Measurements from ENCODE around the gene DHH.

The DHH gene

DNA sequence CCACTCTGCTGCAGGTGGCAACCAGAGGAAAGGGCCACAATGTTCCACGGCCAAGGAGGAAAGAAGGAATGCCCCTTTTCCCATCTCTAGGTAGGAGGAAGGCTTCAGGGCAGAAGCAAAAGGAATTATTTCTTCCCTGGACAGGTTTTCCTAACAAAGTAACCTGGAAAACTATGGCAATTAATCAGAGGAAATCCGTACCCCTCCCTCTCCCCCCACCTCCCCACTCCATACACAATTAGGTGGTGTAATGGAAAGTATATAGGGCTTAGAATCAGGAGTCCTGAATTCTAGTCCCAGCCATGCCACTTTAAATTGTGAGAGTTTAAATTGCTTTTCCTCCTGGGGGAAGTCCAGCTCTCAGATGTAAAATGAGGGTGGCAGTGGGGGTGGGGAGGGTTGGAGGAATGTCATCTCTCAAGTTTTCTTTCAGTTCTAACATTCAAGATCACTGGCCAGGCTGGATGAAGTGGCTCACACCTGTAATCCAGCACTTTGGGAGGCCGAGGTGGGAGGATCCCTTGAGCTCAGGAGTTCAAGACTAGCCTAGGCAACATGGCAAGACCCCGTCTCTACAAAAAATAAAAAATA lies 1.7 kb downstream of the DHH start:
- H3K4me3 Mint-ChIP-seq: no peak overlapping the region
- no peak for DNase-seq
- no peaks in the 10 kb centered on the region for H3K9me3 Mint-ChIP-seq
- H3K27me3 Mint-ChIP-seq: peaks cover 61% of the 10 kb centered on the region
- H3K27ac Mint-ChIP-seq: no peak overlapping the region
- no peak for ATAC-seq
- H3K36me3 Mint-ChIP-seq (ENCODE audit: low read depth): peaks cover 5% of the 10 kb centered on the region
- peaks cover 51% of the 10 kb centered on the region for H3K4me1 Mint-ChIP-seq

DNA sequence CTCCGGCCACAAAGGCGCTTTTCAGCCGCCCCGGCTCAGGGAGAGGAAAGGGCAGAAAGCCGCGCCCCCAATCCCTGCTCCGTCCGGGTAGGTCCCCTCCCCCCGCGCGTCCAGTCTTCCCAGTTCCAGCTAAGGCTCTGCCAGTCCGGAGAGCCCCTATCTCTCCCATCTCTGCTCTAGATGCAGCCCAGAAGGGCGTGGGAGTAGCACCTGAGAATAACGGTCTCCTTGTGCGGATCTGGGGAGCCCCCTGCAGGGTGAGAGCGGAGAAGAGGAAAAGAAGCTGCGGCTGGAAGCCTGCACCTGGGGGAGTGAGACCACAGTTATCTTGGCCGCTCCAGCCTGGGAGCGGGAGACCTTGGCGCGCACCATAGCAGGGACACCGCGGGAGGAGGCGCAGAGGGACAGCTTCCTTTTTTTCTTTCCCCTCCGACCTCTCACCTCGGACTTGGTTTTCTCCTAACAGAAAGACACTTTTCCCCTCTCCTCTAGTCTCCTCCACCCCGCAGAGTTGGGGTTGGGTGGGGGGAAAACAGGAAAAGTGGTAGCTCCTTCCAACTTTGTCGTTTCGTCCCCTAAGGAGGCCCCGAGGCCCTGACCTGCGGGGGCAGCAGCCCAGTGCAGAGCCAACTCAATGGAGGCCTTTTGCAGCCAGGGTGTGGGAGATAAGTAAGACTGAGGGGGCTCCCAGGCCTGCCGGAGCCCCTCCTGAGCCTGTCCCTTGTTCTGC lies 2.4 kb downstream of the DHH start:
- peaks cover 56% of the 10 kb centered on the region for H3K4me1 Mint-ChIP-seq
- H3K9me3 Mint-ChIP-seq: no peaks in the 10 kb centered on the region
- DNase-seq: peak; percentile 70
- peak overlapping the region; percentile 8 for H3K4me3 Mint-ChIP-seq
- peaks cover 61% of the 10 kb centered on the region for H3K27me3 Mint-ChIP-seq
- peak; percentile 31 for ATAC-seq
- peaks cover 5% of the 10 kb centered on the region for H3K36me3 Mint-ChIP-seq (ENCODE audit: low read depth)
- no peak overlapping the region for H3K27ac Mint-ChIP-seq

- no peaks in the 10 kb centered on the region for H3K9me3 Mint-ChIP-seq
- H3K4me3 Mint-ChIP-seq: no peak overlapping the region
- no peak overlapping the region for H3K27ac Mint-ChIP-seq
- H3K27me3 Mint-ChIP-seq: peaks cover 61% of the 10 kb centered on the region
- ATAC-seq (no peak), DNase-seq (no peak)
- H3K36me3 Mint-ChIP-seq (ENCODE audit: low read depth): peaks cover 5% of the 10 kb centered on the region
- peaks cover 56% of the 10 kb centered on the region for H3K4me1 Mint-ChIP-seq
These were observed 2.8 kb downstream of the DHH start for GRCh38 chr12:49091836-49092085.

DNA sequence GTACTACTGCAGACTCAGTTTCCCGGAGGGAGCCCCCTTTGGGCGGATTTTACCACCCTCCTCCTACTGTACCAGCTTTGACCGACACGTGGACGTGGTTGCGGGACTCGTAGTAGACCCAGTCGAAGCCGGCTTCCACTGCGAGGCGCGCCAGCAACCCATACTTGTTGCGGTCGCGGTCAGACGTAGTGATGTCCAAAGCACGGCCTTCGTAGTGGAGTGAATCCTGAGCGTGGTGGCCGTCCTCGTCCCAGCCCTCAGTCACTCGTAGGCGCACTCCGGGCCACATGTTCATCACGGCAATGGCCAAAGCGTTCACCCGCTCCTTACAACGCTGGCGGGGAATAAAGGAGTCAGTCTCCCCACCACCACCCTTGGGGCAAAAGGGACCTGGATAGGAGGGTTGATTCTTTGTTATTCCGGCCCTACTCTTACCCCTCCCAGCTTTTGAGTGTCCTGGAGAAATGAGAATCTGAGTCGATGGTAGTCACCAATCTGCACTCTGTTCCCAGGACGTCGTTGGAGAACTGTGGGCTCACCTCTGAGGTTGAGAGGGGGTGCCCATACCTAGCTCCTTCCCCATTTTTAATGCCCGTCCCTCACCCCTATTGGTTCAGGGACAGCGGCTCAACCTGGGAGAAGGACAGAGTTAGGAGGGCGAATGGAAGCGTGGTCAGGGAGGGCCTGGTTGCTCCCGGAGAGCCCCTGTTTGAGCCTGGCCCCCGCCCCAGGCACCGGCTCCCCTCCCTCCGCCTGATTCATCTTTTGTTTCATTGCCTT lies 3.4 kb downstream of the DHH start:
- H3K4me3 Mint-ChIP-seq: no peak overlapping the region
- DNase-seq: no peak
- no peak overlapping the region for H3K27ac Mint-ChIP-seq
- H3K27me3 Mint-ChIP-seq: peaks cover 61% of the 10 kb centered on the region
- ATAC-seq: no peak
- no peaks in the 10 kb centered on the region for H3K9me3 Mint-ChIP-seq
- H3K36me3 Mint-ChIP-seq (ENCODE audit: low read depth): peaks cover 3% of the 10 kb centered on the region
- H3K4me1 Mint-ChIP-seq: peaks cover 56% of the 10 kb centered on the region

- H3K27me3 Mint-ChIP-seq: peaks cover 53% of the 10 kb centered on the region
- H3K9me3 Mint-ChIP-seq: no peaks in the 10 kb centered on the region
- ATAC-seq (no peak), DNase-seq (peak; percentile 45)
- no peaks in the 10 kb centered on the region for H3K36me3 Mint-ChIP-seq (ENCODE audit: low read depth)
- peak overlapping the region; percentile 67 for H3K4me3 Mint-ChIP-seq
- no peak overlapping the region for H3K27ac Mint-ChIP-seq
- peaks cover 56% of the 10 kb centered on the region for H3K4me1 Mint-ChIP-seq
These were observed 4.5 kb downstream of the DHH start for GRCh38 chr12:49089821-49090773.

GRCh38 chr12:49088932-49089330 lies 5.7 kb downstream of the DHH start:
- no peaks in the 10 kb centered on the region for H3K36me3 Mint-ChIP-seq (ENCODE audit: low read depth)
- DNase-seq: no peak
- H3K27ac Mint-ChIP-seq: no peak overlapping the region
- peaks cover 47% of the 10 kb centered on the region for H3K27me3 Mint-ChIP-seq
- peaks cover 51% of the 10 kb centered on the region for H3K4me1 Mint-ChIP-seq
- H3K4me3 Mint-ChIP-seq: no peak overlapping the region
- ATAC-seq: no peak
- no peaks in the 10 kb centered on the region for H3K9me3 Mint-ChIP-seq

GRCh38 chr12:49088150-49088931 lies 6.3 kb downstream of the DHH start:
- Mint-ChIP-seq H3K36me3 (ENCODE audit: low read depth) (no peaks in the 10 kb centered on the region), H3K9me3 (no peaks in the 10 kb centered on the region), H3K4me1 (peaks cover 45% of the 10 kb centered on the region), H3K27ac (no peak overlapping the region), H3K4me3 (peak overlapping the region; percentile 17), H3K27me3 (peaks cover 41% of the 10 kb centered on the region)
- peak; percentile 96 for ATAC-seq
- DNase-seq: peak; percentile 80

DNA sequence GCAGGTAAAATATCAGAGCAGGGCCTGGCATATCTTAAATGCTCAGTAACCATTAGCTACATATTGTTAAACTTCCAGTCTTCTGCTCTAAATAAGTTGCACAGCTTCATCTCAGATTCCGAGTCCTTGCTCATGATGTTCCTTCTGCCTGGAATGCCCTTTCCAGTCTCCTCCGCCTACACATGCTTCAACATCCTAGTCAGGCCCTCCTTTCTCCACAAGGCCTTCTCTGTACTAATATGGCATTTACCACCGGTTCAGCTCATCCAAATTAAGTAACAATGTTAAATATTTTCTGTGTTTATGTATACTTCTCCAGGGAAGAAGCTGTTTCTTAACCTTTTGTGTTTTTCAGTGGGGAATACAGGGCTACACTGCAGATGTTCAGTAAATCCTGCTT lies 8.5 kb downstream of the DHH start:
- H3K4me3 Mint-ChIP-seq: no peak overlapping the region
- H3K4me1 Mint-ChIP-seq: peaks cover 28% of the 10 kb centered on the region
- no peak overlapping the region for H3K27ac Mint-ChIP-seq
- peaks cover 20% of the 10 kb centered on the region for H3K27me3 Mint-ChIP-seq
- no peaks in the 10 kb centered on the region for H3K36me3 Mint-ChIP-seq (ENCODE audit: low read depth)
- ATAC-seq: no peak
- no peaks in the 10 kb centered on the region for H3K9me3 Mint-ChIP-seq
- DNase-seq: no peak

DNA sequence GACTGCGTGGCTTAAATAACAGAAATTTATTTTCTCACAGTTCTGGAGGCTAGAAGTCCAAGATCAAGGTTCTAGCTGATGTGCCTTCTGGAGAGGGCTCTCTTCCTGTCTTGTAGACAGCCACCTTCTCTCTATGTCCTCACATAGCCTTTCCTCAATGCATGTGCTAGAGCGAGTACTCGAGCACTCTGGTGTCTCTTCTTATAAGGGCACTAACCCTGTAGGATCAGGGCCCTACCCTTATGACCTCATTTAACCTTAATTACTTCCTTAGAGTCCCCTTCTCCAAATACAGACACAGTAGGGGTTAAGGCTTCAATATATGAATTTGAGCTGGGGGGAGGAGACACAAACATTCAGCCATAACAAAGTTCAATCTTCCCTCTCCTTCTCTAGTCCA lies 10.2 kb downstream of the DHH start:
- ATAC-seq (no peak), DNase-seq (no peak)
- Mint-ChIP-seq H3K27me3 (peaks cover 11% of the 10 kb centered on the region), H3K9me3 (no peaks in the 10 kb centered on the region), H3K4me3 (no peak overlapping the region), H3K27ac (no peak overlapping the region), H3K4me1 (peaks cover 15% of the 10 kb centered on the region), H3K36me3 (ENCODE audit: low read depth) (no peaks in the 10 kb centered on the region)

DNA sequence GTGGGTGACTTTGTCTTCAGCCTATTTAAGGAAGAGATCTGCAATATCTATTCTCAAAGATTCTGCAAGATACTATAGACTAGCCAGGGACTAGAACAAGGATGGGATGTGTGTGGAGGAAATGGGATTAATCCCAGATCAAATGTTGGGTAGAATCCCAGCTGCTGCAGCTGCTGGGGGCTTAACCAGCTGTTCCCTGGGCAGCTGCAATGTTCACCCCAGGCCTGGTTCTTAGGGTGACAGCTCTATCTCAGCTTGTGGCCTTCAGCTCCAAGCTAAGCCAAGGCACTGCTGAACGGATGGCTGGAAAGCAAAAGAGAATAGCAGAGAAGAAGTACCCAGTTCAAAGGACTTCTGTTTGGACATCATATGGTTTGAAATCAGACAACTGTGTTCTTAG lies 14.8 kb downstream of the DHH start:
- ATAC-seq: no peak
- H3K4me1 Mint-ChIP-seq: no peaks in the 10 kb centered on the region

GRCh38 chr12:49070971-49071370 lies 23.6 kb downstream of the DHH start:
- Mint-ChIP-seq H3K9me3 (no peaks in the 10 kb centered on the region), H3K4me1 (peaks cover 21% of the 10 kb centered on the region), H3K4me3 (no peak overlapping the region), H3K27ac (no peak overlapping the region), H3K36me3 (ENCODE audit: low read depth) (peaks cover 4% of the 10 kb centered on the region), H3K27me3 (no peaks in the 10 kb centered on the region)
- ATAC-seq (no peak), DNase-seq (no peak)

More for the DNA sequence above, 14.8 kb downstream of the DHH start:
- Mint-ChIP-seq H3K9me3 (no peaks in the 10 kb centered on the region), H3K36me3 (ENCODE audit: low read depth) (no peaks in the 10 kb centered on the region), H3K27ac (no peak overlapping the region), H3K4me3 (no peak overlapping the region), H3K27me3 (peaks cover 5% of the 10 kb centered on the region)
- DNase-seq: no peak

- H3K27ac Mint-ChIP-seq: peak within 1 kb of the TSS; percentile 88
- H3K4me1 Mint-ChIP-seq: peaks cover 21% of the 10 kb centered on the region
- ATAC-seq (peak; percentile 99), DNase-seq (peak; percentile 99)
- H3K36me3 Mint-ChIP-seq (ENCODE audit: low read depth): peaks cover 7% of the 10 kb centered on the region
- H3K4me3 Mint-ChIP-seq: peak within 1 kb of the TSS; percentile 95
- H3K27me3 Mint-ChIP-seq: no peaks in the 10 kb centered on the region
- no peaks in the 10 kb centered on the region for H3K9me3 Mint-ChIP-seq
These were observed 24.9 kb downstream of the DHH start, which contains the start of gene RHEBL1 for GRCh38 chr12:49069507-49070346. TSS of gene RHEBL1 (minus strand) at chr12:49069979. CDS start at chr12:49069785, 194 bp downstream.

DNA sequence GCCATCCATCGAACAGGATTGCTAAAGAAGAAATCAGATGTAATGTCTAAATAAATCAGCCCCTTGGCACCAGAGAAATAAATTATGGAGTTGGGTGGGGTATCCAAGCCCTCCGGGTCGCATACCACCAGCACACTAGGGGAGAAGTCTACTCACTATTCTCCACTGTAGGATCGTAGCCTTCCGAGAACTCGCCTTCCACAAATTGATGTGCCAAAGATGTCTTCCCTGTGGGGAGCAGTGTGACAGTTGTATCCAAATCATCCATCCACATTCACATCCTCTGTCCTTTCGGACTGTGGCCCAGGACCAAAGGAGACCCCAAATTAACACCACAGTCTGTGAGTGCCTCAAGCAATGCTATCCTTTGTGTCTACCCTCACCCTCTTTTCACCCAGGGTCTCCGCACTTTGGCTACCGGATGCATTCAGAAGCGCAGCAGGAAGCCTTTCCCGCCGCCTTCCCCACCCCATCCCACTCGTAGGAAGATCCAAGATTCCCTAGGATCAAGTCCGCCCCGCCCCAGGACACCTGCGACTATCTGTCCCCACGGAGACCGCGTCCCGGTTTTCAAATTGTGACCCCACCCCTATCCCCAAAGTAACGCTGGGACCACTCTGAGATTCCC lies 25.6 kb downstream of the DHH start:
- Mint-ChIP-seq H3K9me3 (no peaks in the 10 kb centered on the region), H3K4me1 (peaks cover 21% of the 10 kb centered on the region), H3K27me3 (no peaks in the 10 kb centered on the region), H3K36me3 (ENCODE audit: low read depth) (peaks cover 7% of the 10 kb centered on the region), H3K27ac (peak overlapping the region; percentile 88), H3K4me3 (peak overlapping the region; percentile 95)
- no peak for DNase-seq
- no peak for ATAC-seq
